Mesenchymal stem cell (in vitro differentiated cells and primary cell): ENCODE measurements around the gene TRIM44.

Experiments
- DNase-seq: peaks from one replicate; pipeline ENCODE4 v3.0.0-alpha.2; 2013
- H2AFZ ChIP-seq: one replicate; pipeline ENCODE4 v1.6.1; 2013; ENCODE audit warnings: low read depth, mild to moderate bottlenecking, control low read depth, inconsistent platforms, low read length, moderate library complexity
- H2AK5ac ChIP-seq: 2 replicates; pipeline ENCODE4 v1.6.1; 2013; ENCODE audit warnings: low read length, moderate library complexity, mild to moderate bottlenecking, inconsistent platforms; ENCODE audit not compliant: severe bottlenecking
- H2BK120ac ChIP-seq: one replicate; pipeline ENCODE4 v1.6.1; 2013; ENCODE audit warnings: low read depth, mild to moderate bottlenecking, inconsistent platforms, low read length, moderate library complexity
- H2BK12ac ChIP-seq, 2 experiments: one replicate each; pipeline ENCODE4 v1.6.1; 2013; ENCODE audit warnings: inconsistent platforms in 2 of 2, low read length in 2 of 2, mild to moderate bottlenecking in 2 of 2, moderate library complexity in 2 of 2, control low read depth in 1 of 2
- H2BK15ac ChIP-seq: one replicate; pipeline ENCODE4 v1.6.1; 2013; ENCODE audit warnings: mild to moderate bottlenecking, low read depth, inconsistent platforms; ENCODE audit not compliant: poor library complexity, severe bottlenecking
- H2BK5ac ChIP-seq: 2 replicates; pipeline ENCODE4 v1.6.1; 2013; ENCODE audit warnings: low read depth, mild to moderate bottlenecking, low read length, control low read depth, inconsistent platforms; ENCODE audit not compliant: poor library complexity, severe bottlenecking
- H3K14ac ChIP-seq, 2 experiments: one replicate each; pipeline ENCODE4 v1.6.1; 2013; ENCODE audit warnings: inconsistent platforms in 2 of 2, low read length in 2 of 2, control low read depth in 1 of 2, mild to moderate bottlenecking in 1 of 2, moderate library complexity in 1 of 2
- H3K18ac ChIP-seq, 2 experiments: one replicate each; pipeline ENCODE4 v1.6.1; 2013; ENCODE audit warnings: inconsistent platforms in 2 of 2, low read length in 2 of 2, control low read depth in 1 of 2, low read depth in 1 of 2, mild to moderate bottlenecking in 1 of 2
- H3K23ac ChIP-seq, 2 experiments: one replicate each; pipeline ENCODE4 v1.6.1; 2013; ENCODE audit warnings: inconsistent platforms in 2 of 2, low read length in 2 of 2, mild to moderate bottlenecking in 2 of 2, moderate library complexity in 2 of 2, control low read depth in 1 of 2
- H3K27ac ChIP-seq: 2 replicates; pipeline ENCODE4 v1.5.1; 2013; ENCODE audit warnings: mild to moderate bottlenecking, moderate library complexity, low read length, control low read depth, inconsistent platforms; ENCODE audit not compliant: poor library complexity, severe bottlenecking
- H3K27me3 ChIP-seq, 2 experiments: 2 replicates each; pipeline versions ENCODE4 v1.6.1 to v1.7.0; 2013; ENCODE audit warnings: low read length in 2 of 2, mild to moderate bottlenecking in 2 of 2, moderate library complexity in 2 of 2, control low read depth in 1 of 2, inconsistent platforms in 1 of 2; ENCODE audit not compliant: control insufficient read depth in 1 of 2, insufficient read depth in 1 of 2
- H3K36me3 ChIP-seq, 2 experiments: 2 replicates each; pipeline versions ENCODE4 v1.6.1 to v1.7.0; 2013; ENCODE audit warnings: low read length in 2 of 2, control low read depth in 1 of 2, inconsistent platforms in 1 of 2, low read depth in 1 of 2, mild to moderate bottlenecking in 1 of 2; ENCODE audit not compliant: insufficient read depth in 2 of 2, control insufficient read depth in 1 of 2
- H3K4ac ChIP-seq, 2 experiments: one replicate each; pipeline ENCODE4 v1.6.1; 2013; ENCODE audit warnings: inconsistent platforms in 2 of 2, low read length in 2 of 2, mild to moderate bottlenecking in 2 of 2, moderate library complexity in 2 of 2, control low read depth in 1 of 2, low read depth in 1 of 2
- H3K4me1 ChIP-seq: 2 replicates; pipeline ENCODE4 v1.6.1; 2013; ENCODE audit warnings: low read depth, low read length, control low read depth; ENCODE audit not compliant: control insufficient read depth, insufficient read depth
- H3K4me2 ChIP-seq: 2 replicates; pipeline ENCODE4 v1.6.1; 2013; ENCODE audit warnings: low read length, mild to moderate bottlenecking, inconsistent platforms; ENCODE audit not compliant: poor library complexity, severe bottlenecking
- H3K4me3 ChIP-seq, 2 experiments: 2 replicates each; pipeline versions ENCODE4 v1.5.1 to v1.7.0; 2013; ENCODE audit warnings: low read length in 2 of 2, mild to moderate bottlenecking in 2 of 2, control low read depth in 1 of 2, low read depth in 1 of 2; ENCODE audit not compliant: insufficient read depth in 1 of 2
- H3K79me1 ChIP-seq: replicated peaks from 2 replicates; pipeline ENCODE4 v1.6.1; 2013; ENCODE audit warnings: mild to moderate bottlenecking, control low read depth, low read length, inconsistent platforms; ENCODE audit not compliant: poor library complexity, severe bottlenecking
- H3K9ac ChIP-seq: 2 replicates; pipeline ENCODE4 v1.7.0; 2013; ENCODE audit warnings: mild to moderate bottlenecking, low read length, moderate library complexity
- H3K9me3 ChIP-seq: 2 replicates; pipeline ENCODE4 v1.7.0; 2013; ENCODE audit warnings: mild to moderate bottlenecking, low read length; ENCODE audit not compliant: control insufficient read depth
- H4K8ac ChIP-seq: one replicate; pipeline ENCODE4 v1.6.1; 2013; ENCODE audit warnings: inconsistent platforms, mild to moderate bottlenecking, low read length, moderate library complexity
- H4K91ac ChIP-seq: one replicate; pipeline ENCODE4 v1.6.1; 2013; ENCODE audit warnings: mild to moderate bottlenecking, low read length, inconsistent platforms
- WGBS: methylation state at CpG from one replicate; pipeline ENCODE4 v1.1.7; 2013; ENCODE audit warnings: mixed read lengths; 5-methylcytosine and 5-hydroxymethylcytosine counted together

TRIM44 gene

DNA sequence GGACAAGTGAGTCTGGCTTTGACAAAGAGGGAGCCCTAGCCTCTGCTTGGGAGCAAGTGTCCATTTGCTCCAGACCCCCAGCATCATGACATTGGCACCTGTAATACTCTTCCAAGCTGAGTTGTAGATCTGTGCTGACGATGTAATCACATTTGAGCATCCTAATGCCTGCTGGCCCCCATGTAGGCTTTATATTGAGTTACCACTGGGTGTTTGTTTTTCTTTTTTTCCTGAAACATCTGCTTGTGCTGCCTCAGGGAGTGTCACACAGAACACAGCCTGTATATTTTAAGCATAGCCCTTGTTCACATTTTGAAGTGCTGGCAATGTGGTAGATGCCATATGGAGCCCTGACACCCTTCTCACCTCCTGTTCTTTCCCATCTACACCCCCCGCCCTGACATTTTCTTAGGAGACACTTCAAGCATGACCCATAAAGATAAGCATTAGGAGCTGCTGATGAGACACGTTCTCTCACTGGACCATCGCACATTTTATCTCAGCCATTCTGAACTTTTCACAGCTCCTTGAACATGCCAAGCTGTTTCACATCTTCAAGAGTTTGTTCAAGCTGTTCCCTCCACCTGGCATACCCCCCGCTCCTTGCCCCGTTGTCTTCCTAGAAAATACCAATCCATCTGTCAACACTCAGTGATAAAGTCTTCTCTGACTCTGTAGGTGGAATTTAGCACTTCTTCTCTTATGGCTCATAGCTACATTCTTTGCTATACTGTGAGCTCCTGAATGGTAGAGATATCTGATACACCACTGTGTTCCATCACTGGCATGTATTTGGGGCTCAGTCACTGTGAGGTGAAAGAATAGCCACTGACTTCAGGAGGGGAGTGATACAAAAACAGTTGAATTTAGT lies 128.7 kb downstream of the TRIM44 start:
- Histone ChIP-seq H2BK5ac (no peak overlapping the region), H3K4me3 (no peak overlapping the region), H2BK12ac (no peak overlapping the region), H3K4me1 (peaks cover 13% of the 10 kb centered on the region), H2AK5ac (no peak overlapping the region), H3K9ac (no peak overlapping the region), H3K18ac (no peak overlapping the region), H3K27ac (no peak overlapping the region), H4K91ac (no peak overlapping the region), H3K79me1 (peaks cover 33% of the 10 kb centered on the region), H2BK120ac (no peak overlapping the region), H3K4me2 (no peak overlapping the region), H3K4ac (peak overlapping the region in 1 of 2 experiments; percentile 9), H3K23ac (no peak overlapping the region), H3K36me3 (no peaks in the 10 kb centered on the region), H2BK15ac (no peak overlapping the region), H3K9me3 (no peaks in the 10 kb centered on the region), H3K27me3 (no peaks in the 10 kb centered on the region), H4K8ac (peak overlapping the region; percentile 14), H3K14ac (no peak overlapping the region), H2AFZ (no peak overlapping the region)
- 73% methylated on average over 6 of the region's 6 CpGs for WGBS
- DNase-seq, result no peak

DNA sequence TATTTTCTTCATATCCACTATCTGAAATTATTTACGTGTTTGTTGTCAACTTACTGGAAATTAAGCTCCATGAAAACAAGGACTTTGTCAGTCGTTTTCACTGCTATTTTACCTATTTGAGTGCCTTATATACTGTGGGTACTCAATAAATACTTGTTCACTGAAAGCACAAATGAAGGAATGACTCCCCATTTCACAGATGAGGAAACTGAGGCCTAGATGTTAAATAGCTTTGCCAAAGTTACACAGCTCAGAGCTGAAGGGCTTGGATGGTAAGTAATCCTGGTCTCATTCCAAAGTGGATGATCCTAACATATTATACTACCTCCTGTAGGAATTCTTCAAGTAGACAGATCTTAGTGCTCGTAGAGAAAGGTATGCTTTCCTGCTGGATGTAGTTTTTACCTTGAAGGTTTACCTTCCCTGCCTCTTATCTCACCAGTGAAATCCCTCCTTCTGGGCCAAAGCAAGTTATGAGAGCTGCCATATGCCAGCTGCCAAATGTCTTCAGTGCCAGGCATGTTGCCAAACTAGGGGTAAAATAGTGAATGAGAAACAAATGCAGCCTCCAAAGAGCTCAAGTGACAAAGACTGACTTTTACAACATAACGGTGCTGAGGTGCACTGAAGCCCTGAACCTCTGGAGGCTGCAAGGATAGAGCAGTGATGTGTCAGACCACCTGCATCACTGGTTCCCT lies 129.7 kb downstream of the TRIM44 start:
- no peak overlapping the region for H2BK120ac ChIP-seq
- peaks cover 7% of the 10 kb centered on the region for H3K4me1 ChIP-seq
- H3K4me2 ChIP-seq, result no peak overlapping the region
- H4K91ac ChIP-seq, result no peak overlapping the region
- no peaks in the 10 kb centered on the region for H3K27me3 ChIP-seq
- no peak overlapping the region for H3K23ac ChIP-seq
- WGBS, result 99% methylated on average over 4 of the region's 4 CpGs
- H3K18ac ChIP-seq, result no peak overlapping the region
- no peak overlapping the region for H2BK5ac ChIP-seq
- no peak overlapping the region for H2BK12ac ChIP-seq
- no peak overlapping the region for H3K27ac ChIP-seq
- H3K9ac ChIP-seq, result no peak overlapping the region
- peak overlapping the region in 1 of 2 experiments; percentile 30 for H3K4ac ChIP-seq
- no peaks in the 10 kb centered on the region for H3K36me3 ChIP-seq
- H4K8ac ChIP-seq, result no peak overlapping the region
- DNase-seq, result no peak
- no peak overlapping the region for H2BK15ac ChIP-seq
- no peak overlapping the region for H2AFZ ChIP-seq
- no peak overlapping the region for H3K14ac ChIP-seq
- H3K4me3 ChIP-seq, result no peak overlapping the region
- H3K79me1 ChIP-seq, result peaks cover 36% of the 10 kb centered on the region
- H3K9me3 ChIP-seq, result no peaks in the 10 kb centered on the region
- H2AK5ac ChIP-seq, result no peak overlapping the region

DNA sequence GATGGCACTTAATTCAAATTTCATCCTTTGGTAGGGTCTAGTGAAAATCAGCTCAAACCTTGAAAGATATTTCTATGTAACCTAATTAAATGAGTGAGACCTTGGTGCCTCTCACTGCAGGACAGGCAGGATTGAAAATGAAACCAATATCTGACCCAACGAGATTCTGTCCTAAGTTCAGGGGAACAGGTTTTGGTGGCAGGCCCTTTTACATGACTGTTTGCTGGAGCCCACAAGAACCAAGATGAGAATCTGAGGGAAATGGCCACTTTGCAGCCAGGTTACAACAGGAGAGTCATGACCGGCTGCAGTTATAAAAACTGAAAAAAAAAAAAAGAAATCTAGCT lies 130.2 kb downstream of the TRIM44 start:
- no peaks in the 10 kb centered on the region for H3K36me3 ChIP-seq
- H3K9ac ChIP-seq, result no peak overlapping the region
- no peak overlapping the region for H2BK120ac ChIP-seq
- no peak overlapping the region for H4K8ac ChIP-seq
- H3K4me2 ChIP-seq, result no peak overlapping the region
- H3K23ac ChIP-seq, result no peak overlapping the region
- no peak overlapping the region for H3K4ac ChIP-seq
- no peak overlapping the region for H2AFZ ChIP-seq
- no peak overlapping the region for H2AK5ac ChIP-seq
- no peak overlapping the region for H3K18ac ChIP-seq
- H3K14ac ChIP-seq, result no peak overlapping the region
- no peak overlapping the region for H3K4me3 ChIP-seq
- H4K91ac ChIP-seq, result no peak overlapping the region
- H3K79me1 ChIP-seq, result peaks cover 38% of the 10 kb centered on the region
- H3K4me1 ChIP-seq, result peaks cover 4% of the 10 kb centered on the region
- H3K9me3 ChIP-seq, result no peaks in the 10 kb centered on the region
- no peak overlapping the region for H2BK5ac ChIP-seq
- WGBS, result 96% methylated on average over 2 of the region's 2 CpGs
- H3K27ac ChIP-seq, result no peak overlapping the region
- H2BK15ac ChIP-seq, result no peak overlapping the region
- H3K27me3 ChIP-seq, result no peaks in the 10 kb centered on the region
- no peak for DNase-seq
- no peak overlapping the region for H2BK12ac ChIP-seq

DNA sequence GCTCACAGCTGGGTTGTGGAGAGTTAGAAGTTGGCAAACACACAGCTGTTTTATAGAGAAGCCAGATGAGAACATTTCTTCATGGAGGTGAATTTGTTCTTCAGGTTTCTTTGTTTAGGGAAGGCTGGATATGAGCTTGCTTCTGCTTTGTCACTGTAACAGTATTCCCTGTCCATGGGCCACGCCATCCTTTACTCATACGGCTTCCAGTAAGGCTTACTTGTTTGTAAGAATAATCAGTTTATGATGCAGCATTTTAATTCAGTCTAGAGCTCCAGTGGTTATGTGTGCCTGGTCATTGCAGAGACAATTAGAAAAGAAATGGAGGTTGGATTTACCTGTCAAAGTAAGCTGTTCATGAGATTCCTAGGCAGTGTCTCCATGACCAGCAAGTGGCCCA lies 131.8 kb downstream of the TRIM44 start:
- no peak overlapping the region for H2AK5ac ChIP-seq
- no peak overlapping the region for H2AFZ ChIP-seq
- H3K4me1 ChIP-seq, result peaks cover 5% of the 10 kb centered on the region
- H2BK15ac ChIP-seq, result no peak overlapping the region
- H3K4me3 ChIP-seq, result no peak overlapping the region
- H3K4ac ChIP-seq, result no peak overlapping the region
- H4K91ac ChIP-seq, result no peak overlapping the region
- H3K14ac ChIP-seq, result no peak overlapping the region
- H4K8ac ChIP-seq, result no peak overlapping the region
- peaks cover 37% of the 10 kb centered on the region for H3K79me1 ChIP-seq
- 100% methylated on average over 2 of the region's 2 CpGs for WGBS
- DNase-seq, result no peak
- H2BK120ac ChIP-seq, result no peak overlapping the region
- H3K27me3 ChIP-seq, result no peaks in the 10 kb centered on the region
- no peaks in the 10 kb centered on the region for H3K36me3 ChIP-seq
- H3K9me3 ChIP-seq, result no peaks in the 10 kb centered on the region
- H2BK5ac ChIP-seq, result no peak overlapping the region
- H3K4me2 ChIP-seq, result no peak overlapping the region
- H3K23ac ChIP-seq, result no peak overlapping the region
- H3K27ac ChIP-seq, result no peak overlapping the region
- no peak overlapping the region for H3K9ac ChIP-seq
- no peak overlapping the region for H2BK12ac ChIP-seq
- H3K18ac ChIP-seq, result no peak overlapping the region
